ENCODE results near the gene GGT1.
"Not testable (repeated sequence)": the region's sequence is repeated elsewhere in the genome, so short reads cannot be mapped to it uniquely, and the experiment has no call there.

DNA sequence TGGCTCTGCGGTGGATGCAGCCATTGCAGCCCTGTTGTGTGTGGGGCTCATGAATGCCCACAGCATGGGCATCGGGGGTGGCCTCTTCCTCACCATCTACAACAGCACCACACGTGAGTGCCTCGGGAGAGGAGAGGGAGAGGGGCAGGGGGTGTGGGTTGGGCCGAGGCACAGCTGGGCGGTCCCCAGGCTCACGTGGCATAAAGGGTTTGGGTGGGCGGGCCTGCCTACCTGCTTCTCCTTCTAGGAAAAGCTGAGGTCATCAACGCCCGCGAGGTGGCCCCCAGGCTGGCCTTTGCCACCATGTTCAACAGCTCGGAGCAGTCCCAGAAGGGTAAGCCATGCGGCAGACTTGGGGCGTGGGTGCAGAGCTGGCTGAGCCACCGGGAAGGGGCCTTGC lies 11.8 kb downstream of the GGT1 start:
- TF ChIP-seq, protein P1, sequence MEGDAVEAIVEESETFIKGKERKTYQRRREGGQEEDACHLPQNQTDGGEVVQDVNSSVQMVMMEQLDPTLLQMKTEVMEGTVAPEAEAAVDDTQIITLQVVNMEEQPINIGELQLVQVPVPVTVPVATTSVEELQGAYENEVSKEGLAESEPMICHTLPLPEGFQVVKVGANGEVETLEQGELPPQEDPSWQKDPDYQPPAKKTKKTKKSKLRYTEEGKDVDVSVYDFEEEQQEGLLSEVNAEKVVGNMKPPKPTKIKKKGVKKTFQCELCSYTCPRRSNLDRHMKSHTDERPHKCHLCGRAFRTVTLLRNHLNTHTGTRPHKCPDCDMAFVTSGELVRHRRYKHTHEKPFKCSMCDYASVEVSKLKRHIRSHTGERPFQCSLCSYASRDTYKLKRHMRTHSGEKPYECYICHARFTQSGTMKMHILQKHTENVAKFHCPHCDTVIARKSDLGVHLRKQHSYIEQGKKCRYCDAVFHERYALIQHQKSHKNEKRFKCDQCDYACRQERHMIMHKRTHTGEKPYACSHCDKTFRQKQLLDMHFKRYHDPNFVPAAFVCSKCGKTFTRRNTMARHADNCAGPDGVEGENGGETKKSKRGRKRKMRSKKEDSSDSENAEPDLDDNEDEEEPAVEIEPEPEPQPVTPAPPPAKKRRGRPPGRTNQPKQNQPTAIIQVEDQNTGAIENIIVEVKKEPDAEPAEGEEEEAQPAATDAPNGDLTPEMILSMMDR (IDR thresholded peaks at IDR 0.05) = not testable (repeated sequence)
- TF ChIP-seq POLR2AphosphoS5 (IDR thresholded peaks at IDR 0.05) = not testable (repeated sequence)
